ENCODE measurements around the gene WASF3.

DNA sequence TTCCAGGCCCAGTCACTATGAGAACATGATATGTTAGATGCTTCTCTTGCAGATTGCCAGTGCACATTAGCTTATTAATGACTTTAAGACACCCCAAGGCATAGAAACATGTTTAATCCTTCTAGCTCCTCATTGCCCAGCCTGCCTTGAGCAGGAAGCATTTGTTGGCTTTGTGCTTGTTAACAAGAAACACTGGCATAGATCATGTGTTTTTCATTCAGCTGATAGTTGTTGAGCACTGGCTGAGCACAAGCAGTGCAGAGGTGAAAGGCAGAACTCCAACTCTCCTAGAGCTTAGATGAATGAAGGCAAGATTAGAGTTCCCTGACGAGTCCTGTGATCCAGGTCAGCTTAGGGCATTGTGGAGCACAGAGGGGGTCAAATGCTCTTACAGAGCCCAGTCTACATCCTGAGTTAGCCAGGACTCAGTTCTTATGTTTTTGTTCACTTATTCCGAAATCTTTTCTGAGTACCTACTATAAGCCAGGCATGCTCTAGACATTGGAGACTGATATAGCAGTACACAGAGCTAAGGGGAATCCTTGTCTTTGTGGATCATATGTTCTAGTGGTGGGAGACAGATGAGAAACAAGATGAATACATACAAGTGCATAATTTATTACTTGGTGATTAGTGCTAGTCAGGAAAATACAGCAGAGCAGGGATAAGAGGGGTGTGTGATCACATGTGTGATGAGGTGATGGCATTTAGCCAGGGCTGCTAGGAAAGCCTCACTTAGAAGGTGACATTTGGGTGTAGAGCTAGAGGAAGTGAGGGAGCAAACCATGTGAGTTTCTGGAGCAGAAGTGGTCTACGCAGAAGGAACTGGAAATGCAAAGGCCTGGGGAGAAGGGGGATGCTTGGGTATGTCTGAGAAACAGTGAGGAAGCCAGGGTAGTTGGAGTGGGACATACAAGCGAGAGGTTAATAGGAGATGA is 101.2 kb downstream of the WASF3 start:
- TF ChIP-seq, protein P1, sequence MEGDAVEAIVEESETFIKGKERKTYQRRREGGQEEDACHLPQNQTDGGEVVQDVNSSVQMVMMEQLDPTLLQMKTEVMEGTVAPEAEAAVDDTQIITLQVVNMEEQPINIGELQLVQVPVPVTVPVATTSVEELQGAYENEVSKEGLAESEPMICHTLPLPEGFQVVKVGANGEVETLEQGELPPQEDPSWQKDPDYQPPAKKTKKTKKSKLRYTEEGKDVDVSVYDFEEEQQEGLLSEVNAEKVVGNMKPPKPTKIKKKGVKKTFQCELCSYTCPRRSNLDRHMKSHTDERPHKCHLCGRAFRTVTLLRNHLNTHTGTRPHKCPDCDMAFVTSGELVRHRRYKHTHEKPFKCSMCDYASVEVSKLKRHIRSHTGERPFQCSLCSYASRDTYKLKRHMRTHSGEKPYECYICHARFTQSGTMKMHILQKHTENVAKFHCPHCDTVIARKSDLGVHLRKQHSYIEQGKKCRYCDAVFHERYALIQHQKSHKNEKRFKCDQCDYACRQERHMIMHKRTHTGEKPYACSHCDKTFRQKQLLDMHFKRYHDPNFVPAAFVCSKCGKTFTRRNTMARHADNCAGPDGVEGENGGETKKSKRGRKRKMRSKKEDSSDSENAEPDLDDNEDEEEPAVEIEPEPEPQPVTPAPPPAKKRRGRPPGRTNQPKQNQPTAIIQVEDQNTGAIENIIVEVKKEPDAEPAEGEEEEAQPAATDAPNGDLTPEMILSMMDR (IDR thresholded peaks at IDR 0.05; ENCODE audit: low read depth, low read length, poor library complexity, severe bottlenecking) = no peak
- no peak for TF ChIP-seq EZH2phosphoT487 (IDR thresholded peaks at IDR 0.05; ENCODE audit: borderline replicate concordance, low read length)
